ENCODE data around the gene SYT6. TPM values are rescaled to one million over a fixed set of nuclear protein-coding genes. Genes with fewer than 3 reads are reported as not detected.

The SYT6 gene
- total and polyA plus RNA-seq, 10 of the 15 experiments (the other 5 are each of a cell fraction or from before 2014, with no cell fraction given), result 0.05 to 0.39 TPM; not detected in 8

GRCh38 chr1:114063544-114063943, 90.1 kb downstream of the SYT6 start:
- no TSS peak for BruUV-seq (replicated peaks)
- H3K9me3 ChIP-seq (replicated peaks; ENCODE audit: control insufficient read depth, insufficient read depth, low read length), result peaks cover 6% of the 10 kb centered on the region; the same call in 1 of the 3 replicates
- CTCF ChIA-PET, result interaction anchor here (1.5 kb wide), 1 partner anchor 13 kb away, joined by 3 read pairs; no protein-coding TSS in a partner anchor
- no peaks in the 10 kb centered on the region for H3K4me1 ChIP-seq (ENCODE audit: control insufficient read depth, insufficient read depth, low read length)
- in situ Hi-C loops (cut with MboI) (no loop called here), intact Hi-C loops (cut with micrococcal nuclease; ENCODE audit: unreplicated experiment) (no loop called here)
- H3K27me3 ChIP-seq (replicated peaks in 1 of 2; ENCODE audit: control insufficient read depth in 2 of 2, insufficient read depth in 2 of 2, low read length in 1 of 2), result peaks cover 0 to 4% of the 10 kb centered on the region in 2 experiments; a peak in 1 of 4 replicates
- RAD21 ChIA-PET (ENCODE audit: unreplicated experiment), result no interaction called here
- DNase-seq (ENCODE audit: low read depth, low spot score) (no peak), FAIRE-seq (no peak), ATAC-seq (no peak)
- no peak overlapping the region for H3K27ac ChIP-seq (ENCODE audit: control insufficient read depth, insufficient read depth)
- H3K79me2 ChIP-seq (ENCODE audit: control insufficient read depth, insufficient read depth, low read length), result no peaks in the 10 kb centered on the region
- H3K9ac ChIP-seq (ENCODE audit: control insufficient read depth, insufficient read depth, low read length), result no peak overlapping the region
- H3K36me3 ChIP-seq (ENCODE audit: control insufficient read depth in 2 of 2, insufficient read depth in 2 of 2, low read length in 1 of 2), result no peaks in the 10 kb centered on the region
- no peak overlapping the region for H2AFZ ChIP-seq (ENCODE audit: control insufficient read depth, low read depth, low read length)
- SMC1A ChIA-PET (ENCODE audit: uncharacterized antibody, unreplicated experiment), result interaction anchor here (1.2 kb wide), 1 partner anchor 85 kb away, joined by 3 read pairs; no protein-coding TSS in a partner anchor
- no peak for TF ChIP-seq FOS (IDR thresholded peaks at IDR 0.05; ENCODE audit: borderline replicate concordance, extremely low read depth, insufficient read length)
- TF ChIP-seq ZNF207 (IDR thresholded peaks at IDR 0.05; ENCODE audit: borderline replicate concordance), result no peak
- TF ChIP-seq SREBF2 (IDR thresholded peaks at IDR 0.05; ENCODE audit: low read length), result no peak
- TF ChIP-seq MEF2A (IDR thresholded peaks at IDR 0.05; ENCODE audit: insufficient read depth, low read depth, low read length), result no peak
- TF ChIP-seq ZNF274 (IDR thresholded peaks at IDR 0.05; ENCODE audit: insufficient read depth, insufficient read length), result no peak
- no peak for TF ChIP-seq SMC3 (IDR thresholded peaks at IDR 0.05; ENCODE audit: borderline replicate concordance, low read length)
- TF ChIP-seq ASH2L (IDR thresholded peaks at IDR 0.05; ENCODE audit: borderline replicate concordance, low read depth), result no peak
- TF ChIP-seq, protein P1, sequence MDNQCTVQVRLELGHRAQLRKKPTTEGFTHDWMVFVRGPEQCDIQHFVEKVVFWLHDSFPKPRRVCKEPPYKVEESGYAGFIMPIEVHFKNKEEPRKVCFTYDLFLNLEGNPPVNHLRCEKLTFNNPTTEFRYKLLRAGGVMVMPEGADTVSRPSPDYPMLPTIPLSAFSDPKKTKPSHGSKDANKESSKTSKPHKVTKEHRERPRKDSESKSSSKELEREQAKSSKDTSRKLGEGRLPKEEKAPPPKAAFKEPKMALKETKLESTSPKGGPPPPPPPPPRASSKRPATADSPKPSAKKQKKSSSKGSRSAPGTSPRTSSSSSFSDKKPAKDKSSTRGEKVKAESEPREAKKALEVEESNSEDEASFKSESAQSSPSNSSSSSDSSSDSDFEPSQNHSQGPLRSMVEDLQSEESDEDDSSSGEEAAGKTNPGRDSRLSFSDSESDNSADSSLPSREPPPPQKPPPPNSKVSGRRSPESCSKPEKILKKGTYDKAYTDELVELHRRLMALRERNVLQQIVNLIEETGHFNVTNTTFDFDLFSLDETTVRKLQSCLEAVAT (IDR thresholded peaks at IDR 0.05), result no peak
- TF ChIP-seq EZH2 (IDR thresholded peaks at IDR 0.05; ENCODE audit: borderline replicate concordance, control insufficient read depth, low read depth, low read length), result no peak
- TF ChIP-seq CHD2 (IDR thresholded peaks at IDR 0.05; ENCODE audit: borderline replicate concordance, low read depth, low read length), result no peak
- TF ChIP-seq JUND (IDR thresholded peaks at IDR 0.05; ENCODE audit: low read depth, low read length), result no peak
- TF ChIP-seq, protein P2, sequence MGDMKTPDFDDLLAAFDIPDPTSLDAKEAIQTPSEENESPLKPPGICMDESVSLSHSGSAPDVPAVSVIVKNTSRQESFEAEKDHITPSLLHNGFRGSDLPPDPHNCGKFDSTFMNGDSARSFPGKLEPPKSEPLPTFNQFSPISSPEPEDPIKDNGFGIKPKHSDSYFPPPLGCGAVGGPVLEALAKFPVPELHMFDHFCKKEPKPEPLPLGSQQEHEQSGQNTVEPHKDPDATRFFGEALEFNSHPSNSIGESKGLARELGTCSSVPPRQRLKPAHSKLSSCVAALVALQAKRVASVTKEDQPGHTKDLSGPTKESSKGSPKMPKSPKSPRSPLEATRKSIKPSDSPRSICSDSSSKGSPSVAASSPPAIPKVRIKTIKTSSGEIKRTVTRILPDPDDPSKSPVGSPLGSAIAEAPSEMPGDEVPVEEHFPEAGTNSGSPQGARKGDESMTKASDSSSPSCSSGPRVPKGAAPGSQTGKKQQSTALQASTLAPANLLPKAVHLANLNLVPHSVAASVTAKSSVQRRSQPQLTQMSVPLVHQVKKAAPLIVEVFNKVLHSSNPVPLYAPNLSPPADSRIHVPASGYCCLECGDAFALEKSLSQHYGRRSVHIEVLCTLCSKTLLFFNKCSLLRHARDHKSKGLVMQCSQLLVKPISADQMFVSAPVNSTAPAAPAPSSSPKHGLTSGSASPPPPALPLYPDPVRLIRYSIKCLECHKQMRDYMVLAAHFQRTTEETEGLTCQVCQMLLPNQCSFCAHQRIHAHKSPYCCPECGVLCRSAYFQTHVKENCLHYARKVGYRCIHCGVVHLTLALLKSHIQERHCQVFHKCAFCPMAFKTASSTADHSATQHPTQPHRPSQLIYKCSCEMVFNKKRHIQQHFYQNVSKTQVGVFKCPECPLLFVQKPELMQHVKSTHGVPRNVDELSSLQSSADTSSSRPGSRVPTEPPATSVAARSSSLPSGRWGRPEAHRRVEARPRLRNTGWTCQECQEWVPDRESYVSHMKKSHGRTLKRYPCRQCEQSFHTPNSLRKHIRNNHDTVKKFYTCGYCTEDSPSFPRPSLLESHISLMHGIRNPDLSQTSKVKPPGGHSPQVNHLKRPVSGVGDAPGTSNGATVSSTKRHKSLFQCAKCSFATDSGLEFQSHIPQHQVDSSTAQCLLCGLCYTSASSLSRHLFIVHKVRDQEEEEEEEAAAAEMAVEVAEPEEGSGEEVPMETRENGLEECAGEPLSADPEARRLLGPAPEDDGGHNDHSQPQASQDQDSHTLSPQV (IDR thresholded peaks at IDR 0.05), result no peak
- TF ChIP-seq RBBP5 (conservative IDR thresholded peaks at IDR 0.05), result no peak
- TF ChIP-seq BHLHE40 (IDR thresholded peaks at IDR 0.05; ENCODE audit: borderline replicate concordance in 1 of 2, low read depth in 2 of 2, low read length in 1 of 2), result no peak
- no peak for TF ChIP-seq SRF (IDR thresholded peaks at IDR 0.05; ENCODE audit: low read depth in 2 of 2, low read length in 2 of 2)
- TF ChIP-seq, protein P3, sequence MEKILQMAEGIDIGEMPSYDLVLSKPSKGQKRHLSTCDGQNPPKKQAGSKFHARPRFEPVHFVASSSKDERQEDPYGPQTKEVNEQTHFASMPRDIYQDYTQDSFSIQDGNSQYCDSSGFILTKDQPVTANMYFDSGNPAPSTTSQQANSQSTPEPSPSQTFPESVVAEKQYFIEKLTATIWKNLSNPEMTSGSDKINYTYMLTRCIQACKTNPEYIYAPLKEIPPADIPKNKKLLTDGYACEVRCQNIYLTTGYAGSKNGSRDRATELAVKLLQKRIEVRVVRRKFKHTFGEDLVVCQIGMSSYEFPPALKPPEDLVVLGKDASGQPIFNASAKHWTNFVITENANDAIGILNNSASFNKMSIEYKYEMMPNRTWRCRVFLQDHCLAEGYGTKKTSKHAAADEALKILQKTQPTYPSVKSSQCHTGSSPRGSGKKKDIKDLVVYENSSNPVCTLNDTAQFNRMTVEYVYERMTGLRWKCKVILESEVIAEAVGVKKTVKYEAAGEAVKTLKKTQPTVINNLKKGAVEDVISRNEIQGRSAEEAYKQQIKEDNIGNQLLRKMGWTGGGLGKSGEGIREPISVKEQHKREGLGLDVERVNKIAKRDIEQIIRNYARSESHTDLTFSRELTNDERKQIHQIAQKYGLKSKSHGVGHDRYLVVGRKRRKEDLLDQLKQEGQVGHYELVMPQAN (conservative IDR thresholded peaks at IDR 0.05), result no peak
- TF ChIP-seq SUZ12 (IDR thresholded peaks at IDR 0.05; ENCODE audit: unreplicated experiment), result no peak
- POLR2A ChIA-PET, result no interaction called here
- no peak overlapping the region for H3K4me3 ChIP-seq
- H3K4me2 ChIP-seq (ENCODE audit: control insufficient read depth, insufficient read depth), result no peak overlapping the region
- H4K20me1 ChIP-seq (ENCODE audit: control insufficient read depth, insufficient read depth), result no peaks in the 10 kb centered on the region

Data from GM12878 (cell line).